Activated T-cell treated with anti-CD3 and anti-CD28 coated beads, Interleukin-2, amount 50 U/mL, for 4 hours (primary cell): Measurements from ENCODE around the gene LRRC58. TPM values are rescaled to one million over a fixed set of nuclear protein-coding genes. Genes with fewer than 3 reads are reported as not detected.
"Not testable (repeated sequence)": the region's sequence is repeated elsewhere in the genome, so short reads cannot be mapped to it uniquely, and the experiment has no call there.

ENCODE experiments used
- ATAC-seq, 2 donors: fragments of 200-7000 bp; cut with Tn5 transposase; one replicate each; pipeline ENCODE4 v1.10.0; 2021
- DNase-seq: peaks from one replicate; pipeline ENCODE4 v3.0.0-alpha.2; 2020
- H3K27me3 Mint-ChIP-seq: one replicate; pipeline ENCODE4 v1.8.0; 2021; ENCODE audit warnings: low read depth, mixed read lengths
- H3K36me3 Mint-ChIP-seq: one replicate; pipeline ENCODE4 v1.8.0; 2022; ENCODE audit warnings: mixed read lengths; ENCODE audit not compliant: insufficient read depth
- H3K4me1 Mint-ChIP-seq: one replicate; pipeline ENCODE4 v1.8.0; 2021; ENCODE audit warnings: low read depth, mixed read lengths
- H3K4me3 Mint-ChIP-seq: one replicate; pipeline ENCODE4 v1.8.0; 2021; ENCODE audit warnings: mild to moderate bottlenecking, moderate library complexity, mixed read lengths
- H3K9me3 Mint-ChIP-seq: one replicate; pipeline ENCODE4 v1.8.0; 2021; ENCODE audit warnings: mixed read lengths
- total RNA-seq, 3 donors: library from RNA; stranded (reverse); gene quantifications; one replicate each; pipeline ENCODE4 v1.2.1, GENCODE V29; 2021

Gene LRRC58
- total RNA-seq, 3 donors from 2014 or later = 39.1 to 44.3 (median 39.9) TPM

GRCh38 chr3:120311863-120312794 lies 37.0 kb downstream of the LRRC58 start:
- ATAC-seq (peak; percentile 23 to 41), DNase-seq (no peak)
- peaks cover 20% of the 10 kb centered on the region for H3K9me3 Mint-ChIP-seq
- H3K4me1 Mint-ChIP-seq = peaks cover 4% of the 10 kb centered on the region
- H3K36me3 Mint-ChIP-seq = peaks cover 35% of the 10 kb centered on the region
- H3K4me3 Mint-ChIP-seq = no peak overlapping the region
- H3K27me3 Mint-ChIP-seq = peaks cover 2% of the 10 kb centered on the region

GRCh38 chr3:120306519-120307455 lies 42.4 kb downstream of the LRRC58 start:
- H3K36me3 Mint-ChIP-seq = no peaks in the 10 kb centered on the region
- H3K9me3 Mint-ChIP-seq = no peaks in the 10 kb centered on the region
- H3K4me3 Mint-ChIP-seq = no peak overlapping the region
- no peak for DNase-seq
- no peak for ATAC-seq
- no peaks in the 10 kb centered on the region for H3K4me1 Mint-ChIP-seq
- H3K27me3 Mint-ChIP-seq = peaks cover 3% of the 10 kb centered on the region

- DNase-seq (no peak), ATAC-seq (no peak)
- Mint-ChIP-seq H3K36me3 (no peaks in the 10 kb centered on the region), H3K9me3 (no peaks in the 10 kb centered on the region), H3K27me3 (peaks cover 3% of the 10 kb centered on the region), H3K4me3 (no peak overlapping the region), H3K4me1 (no peaks in the 10 kb centered on the region)
These were observed 44.5 kb downstream of the LRRC58 start for GRCh38 chr3:120304616-120305015.

GRCh38 chr3:120302361-120302760 lies 46.8 kb downstream of the LRRC58 start:
- ATAC-seq (no peak), DNase-seq (no peak)
- H3K4me1 Mint-ChIP-seq = no peaks in the 10 kb centered on the region
- no peak overlapping the region for H3K4me3 Mint-ChIP-seq
- no peaks in the 10 kb centered on the region for H3K36me3 Mint-ChIP-seq
- H3K9me3 Mint-ChIP-seq = no peaks in the 10 kb centered on the region
- H3K27me3 Mint-ChIP-seq = peaks cover 5% of the 10 kb centered on the region

GRCh38 chr3:120300971-120301370 lies 48.2 kb downstream of the LRRC58 start:
- ATAC-seq = no peak
- H3K4me3 Mint-ChIP-seq = no peak overlapping the region
- DNase-seq = no peak
- H3K36me3 Mint-ChIP-seq = no peaks in the 10 kb centered on the region
- H3K4me1 Mint-ChIP-seq = no peaks in the 10 kb centered on the region
- peaks cover 2% of the 10 kb centered on the region for H3K27me3 Mint-ChIP-seq
- H3K9me3 Mint-ChIP-seq = no peaks in the 10 kb centered on the region

- H3K4me3 Mint-ChIP-seq = no peak overlapping the region
- no peaks in the 10 kb centered on the region for H3K4me1 Mint-ChIP-seq
- H3K27me3 Mint-ChIP-seq = peaks cover 2% of the 10 kb centered on the region
- H3K9me3 Mint-ChIP-seq = no peaks in the 10 kb centered on the region
- no peaks in the 10 kb centered on the region for H3K36me3 Mint-ChIP-seq
- DNase-seq (no peak), ATAC-seq (no peak)
These were observed 49.8 kb downstream of the LRRC58 start for GRCh38 chr3:120299403-120299802.

- H3K36me3 Mint-ChIP-seq = no peaks in the 10 kb centered on the region
- no peaks in the 10 kb centered on the region for H3K9me3 Mint-ChIP-seq
- no peaks in the 10 kb centered on the region for H3K4me1 Mint-ChIP-seq
- H3K27me3 Mint-ChIP-seq = peaks cover 2% of the 10 kb centered on the region
- no peak overlapping the region for H3K4me3 Mint-ChIP-seq
- DNase-seq = no peak
- ATAC-seq = no peak
These were observed 50.2 kb downstream of the LRRC58 start for GRCh38 chr3:120298996-120299395.

GRCh38 chr3:120291552-120291951 lies 57.6 kb downstream of the LRRC58 start:
- DNase-seq, H3K4me1 Mint-ChIP-seq, ATAC-seq, H3K4me3 Mint-ChIP-seq, H3K36me3 Mint-ChIP-seq: not testable (repeated sequence)
- peaks cover 22% of the 10 kb centered on the region for H3K27me3 Mint-ChIP-seq
- peaks cover 12% of the 10 kb centered on the region for H3K9me3 Mint-ChIP-seq

- H3K9me3 Mint-ChIP-seq = peaks cover 12% of the 10 kb centered on the region
- H3K4me3 Mint-ChIP-seq = no peak overlapping the region
- H3K4me1 Mint-ChIP-seq = peaks cover 3% of the 10 kb centered on the region
- DNase-seq = no peak
- no peak for ATAC-seq
- peaks cover 34% of the 10 kb centered on the region for H3K27me3 Mint-ChIP-seq
- no peaks in the 10 kb centered on the region for H3K36me3 Mint-ChIP-seq
These were observed 59.5 kb downstream of the LRRC58 start for GRCh38 chr3:120289636-120290035.

GRCh38 chr3:120286465-120286864 lies 62.7 kb downstream of the LRRC58 start:
- no peak overlapping the region for H3K4me3 Mint-ChIP-seq
- no peaks in the 10 kb centered on the region for H3K9me3 Mint-ChIP-seq
- no peak for DNase-seq
- peaks cover 51% of the 10 kb centered on the region for H3K27me3 Mint-ChIP-seq
- peaks cover 5% of the 10 kb centered on the region for H3K4me1 Mint-ChIP-seq
- H3K36me3 Mint-ChIP-seq = no peaks in the 10 kb centered on the region
- no peak for ATAC-seq

GRCh38 chr3:120285508-120285841 lies 63.7 kb downstream of the LRRC58 start:
- Mint-ChIP-seq H3K36me3 (no peaks in the 10 kb centered on the region), H3K4me3 (peak overlapping the region; percentile 12), H3K9me3 (no peaks in the 10 kb centered on the region), H3K27me3 (peaks cover 55% of the 10 kb centered on the region), H3K4me1 (peaks cover 5% of the 10 kb centered on the region)
- DNase-seq = no peak
- ATAC-seq = no peak

- Mint-ChIP-seq H3K27me3 (peaks cover 56% of the 10 kb centered on the region), H3K9me3 (no peaks in the 10 kb centered on the region), H3K36me3 (no peaks in the 10 kb centered on the region), H3K4me3 (peak within 1 kb of the TSS; percentile 12), H3K4me1 (peaks cover 5% of the 10 kb centered on the region)
- ATAC-seq (peak; percentile 58 to 72), DNase-seq (no peak)
These were observed 64.2 kb downstream of the LRRC58 start, which contains the start of gene GPR156 for GRCh38 chr3:120284747-120285507. GPR156 (minus strand) TSS chr3:120285222; CDS start chr3:120244098, 41,124 bp downstream.

- Mint-ChIP-seq H3K9me3 (no peaks in the 10 kb centered on the region), H3K27me3 (peaks cover 44% of the 10 kb centered on the region)
These were observed 67.9 kb downstream of the LRRC58 start for GRCh38 chr3:120281261-120281660.

GRCh38 chr3:120280566-120280965 lies 68.6 kb downstream of the LRRC58 start:
- H3K4me3 Mint-ChIP-seq = no peak overlapping the region

More at GRCh38 chr3:120281261-120281660, 67.9 kb downstream of the LRRC58 start:
- Mint-ChIP-seq H3K36me3 (no peaks in the 10 kb centered on the region), H3K4me1 (peaks cover 3% of the 10 kb centered on the region), H3K4me3 (no peak overlapping the region)
- DNase-seq (no peak), ATAC-seq (no peak)

More at GRCh38 chr3:120280566-120280965, 68.6 kb downstream of the LRRC58 start:
- DNase-seq = no peak
- ATAC-seq = no peak
- peaks cover 3% of the 10 kb centered on the region for H3K4me1 Mint-ChIP-seq
- no peaks in the 10 kb centered on the region for H3K36me3 Mint-ChIP-seq
- no peaks in the 10 kb centered on the region for H3K9me3 Mint-ChIP-seq
- H3K27me3 Mint-ChIP-seq = peaks cover 44% of the 10 kb centered on the region
